NAMALWA (cell line): ENCODE results near the gene GTPBP6.

ENCODE experiments used
- DNase-seq: peaks from one replicate; pipeline ENCODE4 v3.0.0-alpha.2; 2015; ENCODE audit warnings: low spot score

GTPBP6 gene

GRCh38 chrX:318739-319578, at the start of gene GTPBP6:
GTPBP6 (minus strand) TSS chrX:318796; CDS start chrX:318787, 9 bp downstream.
- DNase-seq: peak; percentile 96

- no peak for DNase-seq
Observed at GRCh38 chrX:367866-368265, 49.3 kb upstream of the GTPBP6 start.

GRCh38 chrX:367349-367748, 48.8 kb upstream of the GTPBP6 start:
- no peak for DNase-seq

- no peak for DNase-seq
Observed at GRCh38 chrX:363621-364375, 45.2 kb upstream of the GTPBP6 start.

- no peak for DNase-seq
Observed at GRCh38 chrX:362937-363620, 44.5 kb upstream of the GTPBP6 start.

GRCh38 chrX:362351-362750, 43.8 kb upstream of the GTPBP6 start:
- DNase-seq: no peak

- no peak for DNase-seq
Observed at GRCh38 chrX:361231-362145, 42.9 kb upstream of the GTPBP6 start.

GRCh38 chrX:360496-361150, 42.0 kb upstream of the GTPBP6 start:
- DNase-seq: no peak

GRCh38 chrX:358651-359143, 40.1 kb upstream of the GTPBP6 start:
- DNase-seq: no peak

- no peak for DNase-seq
Observed at GRCh38 chrX:357693-358471, 39.3 kb upstream of the GTPBP6 start.

GRCh38 chrX:357035-357692, 38.6 kb upstream of the GTPBP6 start:
- no peak for DNase-seq

- no peak for DNase-seq
Observed at GRCh38 chrX:356385-357034, 37.9 kb upstream of the GTPBP6 start.

GRCh38 chrX:355329-356050, 36.9 kb upstream of the GTPBP6 start:
- no peak for DNase-seq

- DNase-seq: no peak
Observed at GRCh38 chrX:353566-354535, 35.3 kb upstream of the GTPBP6 start.

- no peak for DNase-seq
Observed at GRCh38 chrX:352582-353314, 34.2 kb upstream of the GTPBP6 start.

- DNase-seq: no peak
Observed at GRCh38 chrX:352181-352580, 33.6 kb upstream of the GTPBP6 start.
